Nephron progenitor cell (in vitro differentiated cells): ENCODE measurements around the gene WDR47.
A peak's percentile ranks its signal among the peaks of the same experiment; 100 is the strongest.

Experiments
- DNase-seq: peaks from one replicate; pipeline ENCODE4 v3.0.0; 2021
- H3K27ac Mint-ChIP-seq: 2 replicates; pipeline ENCODE4 v1.8.0; 2021; ENCODE audit warnings: mild to moderate bottlenecking, moderate library complexity, mixed read lengths
- H3K27me3 Mint-ChIP-seq: 2 replicates; pipeline ENCODE4 v1.8.0; 2021; ENCODE audit warnings: mild to moderate bottlenecking, low read depth, mixed read lengths; ENCODE audit not compliant: poor library complexity
- H3K36me3 Mint-ChIP-seq: 2 replicates; pipeline ENCODE4 v1.8.0; 2021; ENCODE audit warnings: low read depth, mixed read lengths
- H3K4me1 Mint-ChIP-seq: 2 replicates; pipeline ENCODE4 v1.8.0; 2021; ENCODE audit warnings: mixed read lengths
- H3K4me3 Mint-ChIP-seq: 2 replicates; pipeline ENCODE4 v1.8.0; 2021; ENCODE audit warnings: mild to moderate bottlenecking, moderate library complexity, mixed read lengths
- H3K9me3 Mint-ChIP-seq: 2 replicates; pipeline ENCODE4 v1.8.0; 2021; ENCODE audit warnings: mild to moderate bottlenecking, moderate library complexity, mixed read lengths
- CTCF ChIP-seq: fragments of 200-600 bp; sonication (generic); IDR thresholded peaks from 2 replicates; pipeline ENCODE4 v1.5.0; 2021; ENCODE audit warnings: antibody characterized with exemption

WDR47 gene

DNA sequence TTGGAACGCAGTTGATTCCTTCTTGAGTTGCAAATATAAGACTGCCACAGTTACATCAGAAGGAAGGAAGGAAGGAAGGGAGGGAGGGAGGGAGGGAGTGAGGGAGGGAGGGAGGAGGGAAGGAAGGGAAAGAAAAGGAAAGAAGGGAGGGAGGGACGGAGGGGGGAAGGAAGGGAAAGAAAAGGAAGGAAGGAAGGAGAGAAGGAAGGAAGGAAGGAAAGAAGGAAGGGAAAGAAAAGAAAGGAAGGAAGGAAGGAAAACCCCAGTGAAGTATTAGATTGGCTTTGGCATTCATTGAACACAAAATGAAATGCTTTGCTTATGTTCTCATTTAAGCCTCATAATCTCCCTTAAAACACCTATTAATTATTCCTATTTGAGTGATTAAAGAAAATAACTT, 6.4 kb upstream of the WDR47 start:
- TF ChIP-seq CTCF, result no peak
- peaks cover 43% of the 10 kb centered on the region for H3K27me3 Mint-ChIP-seq
- peaks cover 4% of the 10 kb centered on the region for H3K9me3 Mint-ChIP-seq
- no peaks in the 10 kb centered on the region for H3K4me1 Mint-ChIP-seq
- no peak for DNase-seq
- no peak overlapping the region for H3K4me3 Mint-ChIP-seq
- H3K36me3 Mint-ChIP-seq, result no peaks in the 10 kb centered on the region
- H3K27ac Mint-ChIP-seq, result no peak overlapping the region

GRCh38 chr1:109047339-109047738, 5.4 kb upstream of the WDR47 start:
- H3K36me3 Mint-ChIP-seq, result no peaks in the 10 kb centered on the region
- no peak overlapping the region for H3K4me3 Mint-ChIP-seq
- no peak for TF ChIP-seq CTCF
- peaks cover 3% of the 10 kb centered on the region for H3K4me1 Mint-ChIP-seq
- no peak for DNase-seq
- H3K27ac Mint-ChIP-seq, result no peak overlapping the region
- H3K27me3 Mint-ChIP-seq, result peaks cover 43% of the 10 kb centered on the region
- no peaks in the 10 kb centered on the region for H3K9me3 Mint-ChIP-seq

DNA sequence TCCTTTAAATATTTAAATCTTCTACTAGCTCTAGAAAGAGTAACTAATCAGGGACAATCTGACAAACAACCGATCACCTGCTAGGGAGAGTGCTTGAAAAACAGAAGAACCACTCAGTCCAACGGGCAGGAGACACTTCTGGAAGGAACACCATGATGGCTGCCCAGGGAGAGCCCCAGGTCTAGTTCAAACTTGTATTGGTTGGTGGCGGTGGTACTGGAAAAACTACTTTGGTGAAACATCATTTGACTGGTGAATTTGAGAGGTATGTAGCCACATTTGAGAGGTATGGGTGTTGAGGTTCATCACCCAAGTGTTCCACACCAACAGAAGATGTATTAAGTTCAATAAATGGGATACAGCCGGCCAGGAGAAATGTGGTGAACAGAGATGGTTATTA, 4.8 kb upstream of the WDR47 start:
- no peak for DNase-seq
- TF ChIP-seq CTCF, result no peak
- Mint-ChIP-seq H3K27ac (no peak overlapping the region), H3K9me3 (no peaks in the 10 kb centered on the region), H3K4me3 (no peak overlapping the region), H3K36me3 (no peaks in the 10 kb centered on the region), H3K4me1 (peaks cover 4% of the 10 kb centered on the region), H3K27me3 (peaks cover 43% of the 10 kb centered on the region)

- Mint-ChIP-seq H3K9me3 (no peaks in the 10 kb centered on the region), H3K27ac (no peak overlapping the region), H3K27me3 (peaks cover 39% of the 10 kb centered on the region), H3K36me3 (no peaks in the 10 kb centered on the region), H3K4me3 (no peak overlapping the region), H3K4me1 (peaks cover 10% of the 10 kb centered on the region)
- no peak for DNase-seq
- no peak for TF ChIP-seq CTCF
These were observed 3.7 kb upstream of the WDR47 start for GRCh38 chr1:109045595-109045994.

GRCh38 chr1:109040989-109041620, 797 bp downstream of the WDR47 start:
- Mint-ChIP-seq H3K27me3 (peaks cover 12% of the 10 kb centered on the region), H3K4me3 (peak overlapping the region; percentile 93), H3K9me3 (no peaks in the 10 kb centered on the region), H3K27ac (no peak overlapping the region), H3K4me1 (peaks cover 16% of the 10 kb centered on the region), H3K36me3 (no peaks in the 10 kb centered on the region)
- DNase-seq, result peak; percentile 47
- TF ChIP-seq CTCF, result no peak

DNA sequence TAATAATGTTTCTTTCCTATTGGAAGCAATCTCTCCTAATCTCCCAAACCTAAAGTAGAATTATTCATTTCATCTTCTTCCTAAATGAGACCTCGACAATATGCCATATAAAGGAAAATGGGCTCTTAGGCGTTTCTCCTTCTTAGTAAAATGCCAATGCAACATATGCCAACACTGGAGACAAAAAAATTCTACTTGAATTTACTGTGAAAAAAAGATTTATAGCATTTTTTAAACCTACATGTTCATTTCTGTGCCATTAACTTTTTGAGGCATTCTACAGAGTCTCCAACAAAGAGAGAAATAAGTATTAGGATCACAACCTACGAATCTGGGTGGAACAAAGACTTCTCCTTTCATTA, 1.3 kb downstream of the WDR47 start:
- H3K4me1 Mint-ChIP-seq, result peaks cover 16% of the 10 kb centered on the region
- H3K27ac Mint-ChIP-seq, result no peak overlapping the region
- H3K4me3 Mint-ChIP-seq, result peak overlapping the region; percentile 93
- DNase-seq, result no peak
- H3K27me3 Mint-ChIP-seq, result peaks cover 8% of the 10 kb centered on the region
- no peaks in the 10 kb centered on the region for H3K9me3 Mint-ChIP-seq
- H3K36me3 Mint-ChIP-seq, result no peaks in the 10 kb centered on the region
- TF ChIP-seq CTCF, result no peak
